PC-9 (cell line): ENCODE measurements around the gene WDR27. TPM values are rescaled to one million over a fixed set of nuclear protein-coding genes. Genes with fewer than 3 reads are reported as not detected.

Source experiments
- BruUV-seq: library from RNA; stranded (reverse); fragments of 400-500 nt; replicated peaks from 2 replicates; lab custom pipeline; 2021; lab: Mats Ljungman, UMichigan
- CTCF ChIA-PET: fragments of 300-600 bp; sonication (Branson Sonifier 250); formaldehyde crosslinking; loops from one replicate; lab custom pipeline; 2022; ENCODE audit warnings: antibody characterized with exemption; lab: Charles Lee
- POLR2A ChIA-PET: fragments of 300-600 bp; sonication (Branson Sonifier 250); formaldehyde crosslinking; loops from one replicate; lab custom pipeline; 2022; ENCODE audit warnings: antibody characterized with exemption; ENCODE audit not compliant: unreplicated experiment; lab: Charles Lee
- DNase-seq, 2 experiments: peaks; one replicate each; pipeline versions ENCODE4 v3.0.0 to v3.0.0-alpha.2; 2015 to 2022; ENCODE audit warnings: mixed read lengths in 1 of 2
- H2AFZ ChIP-seq: fragments of 200-600 bp; sonication (generic); 2 replicates; pipeline ENCODE4 v1.8.1; 2017; ENCODE audit warnings: antibody characterized with exemption
- H3F3A ChIP-seq: fragments of 200-600 bp; sonication (generic); 2 replicates; pipeline ENCODE4 v1.8.1; 2017; ENCODE audit warnings: antibody characterized with exemption, mild to moderate bottlenecking, low read depth; ENCODE audit not compliant: insufficient read depth
- H3K27ac ChIP-seq: fragments of 200-600 bp; sonication (generic); 2 replicates; pipeline ENCODE4 v1.6.1; 2016; ENCODE audit warnings: mixed run types
- H3K27me3 ChIP-seq: fragments of 200-600 bp; sonication (generic); 2 replicates; pipeline ENCODE4 v1.6.1; 2016; ENCODE audit warnings: low read depth, mixed run types; ENCODE audit not compliant: insufficient read depth
- H3K36me3 ChIP-seq: fragments of 200-600 bp; sonication (generic); 2 replicates; pipeline ENCODE4 v1.6.1; 2016; ENCODE audit warnings: low read depth, mixed run types
- H3K4me1 ChIP-seq: fragments of 200-600 bp; sonication (generic); replicated peaks from 2 replicates; pipeline ENCODE4 v1.6.1; 2016; ENCODE audit warnings: mixed run types; ENCODE audit not compliant: insufficient read depth
- H3K4me2 ChIP-seq: fragments of 200-600 bp; sonication (generic); 2 replicates; pipeline ENCODE4 v1.6.1; 2017; ENCODE audit warnings: mixed run types
- H3K4me3 ChIP-seq: fragments of 200-600 bp; sonication (generic); 2 replicates; pipeline ENCODE4 v1.6.1; 2016; ENCODE audit warnings: mixed run types
- H3K79me2 ChIP-seq: fragments of 200-600 bp; sonication (generic); 2 replicates; pipeline ENCODE4 v1.6.1; 2017; ENCODE audit warnings: low read depth, mixed run types
- H3K9me2 ChIP-seq: fragments of 200-600 bp; sonication (generic); 2 replicates; pipeline ENCODE4 v1.8.1; 2017; ENCODE audit warnings: mild to moderate bottlenecking; ENCODE audit not compliant: insufficient read depth
- H3K9me3 ChIP-seq: fragments of 200-600 bp; sonication (generic); 2 replicates; pipeline ENCODE4 v1.8.1; 2016; ENCODE audit warnings: low read depth; ENCODE audit not compliant: insufficient read depth
- H4K20me1 ChIP-seq: fragments of 200-600 bp; sonication (generic); 2 replicates; pipeline ENCODE4 v1.8.1; 2017; ENCODE audit not compliant: insufficient read depth
- EZH2 ChIP-seq: fragments of 200-600 bp; sonication (generic); IDR thresholded peaks from 2 replicates; pipeline ENCODE4 v1.8.0; 2017; ENCODE audit warnings: antibody characterized with exemption, low read depth
- intact Hi-C: fragments of 100-400 bp; cut with micrococcal nuclease; formaldehyde crosslinking; loops from one replicate; pipeline ENCODE4 v1.10.0; 2022; ENCODE audit not compliant: unreplicated experiment
- total RNA-seq: library from RNA; stranded (reverse); gene quantifications from 2 replicates; pipeline ENCODE4 v1.2.3, GENCODE V29; 2021
- TF ChIP-seq, protein P1 (sequence below): fragments of 200-600 bp; sonication (generic); conservative IDR thresholded peaks from 2 replicates; pipeline ENCODE4 v1.6.1; 2017; ENCODE audit warnings: mixed run types, antibody characterized with exemption, mild to moderate bottlenecking, moderate library complexity

The WDR27 gene
- total RNA-seq, 1 experiment from 2014 or later: 54.2 TPM

DNA sequence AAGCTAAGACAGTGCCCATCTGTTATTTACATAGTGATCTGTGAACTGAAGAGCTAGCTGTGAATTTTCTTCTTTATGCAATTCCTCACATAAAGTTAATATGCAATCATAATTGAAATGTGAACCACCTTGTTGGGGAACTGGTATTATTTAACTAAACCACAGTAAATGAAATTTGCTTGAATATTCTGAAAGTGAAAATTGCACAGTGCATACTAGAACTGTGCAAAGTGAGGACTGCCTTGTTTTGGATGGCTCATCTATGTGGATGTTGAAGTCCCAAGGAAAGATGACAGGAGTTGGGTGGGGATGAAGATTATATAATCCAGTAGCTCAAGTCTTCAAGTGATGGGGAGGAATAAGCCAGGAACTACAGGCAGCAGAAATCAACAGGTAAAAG lies 28.1 kb upstream of the WDR27 start:
- CTCF ChIA-PET: no interaction called here
- H3K4me2 ChIP-seq: no peak overlapping the region
- H3K27ac ChIP-seq: no peak overlapping the region
- POLR2A ChIA-PET: interaction anchor here (0.6 kb wide), 1 partner anchor 136 kb away, joined by 3 read pairs; no protein-coding TSS in a partner anchor
- H3K27me3 ChIP-seq: no peaks in the 10 kb centered on the region; the same call in 1 of the 2 replicates
- H3K4me3 ChIP-seq: no peak overlapping the region
- no peaks in the 10 kb centered on the region for H3K9me3 ChIP-seq
- TF ChIP-seq EZH2: no peak
- TF ChIP-seq, protein P1, sequence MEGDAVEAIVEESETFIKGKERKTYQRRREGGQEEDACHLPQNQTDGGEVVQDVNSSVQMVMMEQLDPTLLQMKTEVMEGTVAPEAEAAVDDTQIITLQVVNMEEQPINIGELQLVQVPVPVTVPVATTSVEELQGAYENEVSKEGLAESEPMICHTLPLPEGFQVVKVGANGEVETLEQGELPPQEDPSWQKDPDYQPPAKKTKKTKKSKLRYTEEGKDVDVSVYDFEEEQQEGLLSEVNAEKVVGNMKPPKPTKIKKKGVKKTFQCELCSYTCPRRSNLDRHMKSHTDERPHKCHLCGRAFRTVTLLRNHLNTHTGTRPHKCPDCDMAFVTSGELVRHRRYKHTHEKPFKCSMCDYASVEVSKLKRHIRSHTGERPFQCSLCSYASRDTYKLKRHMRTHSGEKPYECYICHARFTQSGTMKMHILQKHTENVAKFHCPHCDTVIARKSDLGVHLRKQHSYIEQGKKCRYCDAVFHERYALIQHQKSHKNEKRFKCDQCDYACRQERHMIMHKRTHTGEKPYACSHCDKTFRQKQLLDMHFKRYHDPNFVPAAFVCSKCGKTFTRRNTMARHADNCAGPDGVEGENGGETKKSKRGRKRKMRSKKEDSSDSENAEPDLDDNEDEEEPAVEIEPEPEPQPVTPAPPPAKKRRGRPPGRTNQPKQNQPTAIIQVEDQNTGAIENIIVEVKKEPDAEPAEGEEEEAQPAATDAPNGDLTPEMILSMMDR: no peak
- H4K20me1 ChIP-seq: no peaks in the 10 kb centered on the region
- peaks cover 8% of the 10 kb centered on the region for H3K4me1 ChIP-seq
- no TSS peak for BruUV-seq
- intact Hi-C loops: no loop called here
- no peaks in the 10 kb centered on the region for H3K36me3 ChIP-seq
- H2AFZ ChIP-seq: no peak overlapping the region
- no peak for DNase-seq
- H3K79me2 ChIP-seq: no peaks in the 10 kb centered on the region
- no peaks in the 10 kb centered on the region for H3K9me2 ChIP-seq
- peaks cover 8% of the 10 kb centered on the region; the same call in 1 of the 2 replicates for H3F3A ChIP-seq

DNA sequence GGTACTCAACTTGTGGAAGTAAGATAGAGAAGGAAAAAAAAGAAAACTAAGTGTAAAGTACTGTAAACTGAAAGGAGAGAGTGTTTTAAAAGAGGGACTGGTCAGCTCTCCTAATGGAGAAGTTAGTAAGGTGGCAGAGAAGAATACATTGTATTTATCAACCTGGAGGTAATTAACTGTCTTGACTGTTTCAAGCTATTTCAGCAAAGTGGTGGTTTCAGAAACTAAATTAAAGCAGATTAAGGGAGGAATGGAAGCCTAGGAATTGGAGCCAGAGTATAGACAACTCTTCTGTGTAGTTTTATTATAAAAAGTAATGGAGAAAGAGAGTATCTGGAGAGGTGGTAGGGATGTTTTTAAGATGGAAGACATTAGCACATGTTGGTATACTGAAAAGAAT lies 25.1 kb upstream of the WDR27 start:
- BruUV-seq: no TSS peak
- Histone ChIP-seq H3K79me2 (peaks cover 13% of the 10 kb centered on the region), H3F3A (peaks cover 25% of the 10 kb centered on the region; the same call in 1 of the 2 replicates), H2AFZ (no peak overlapping the region), H3K27ac (no peak overlapping the region), H3K4me3 (no peak overlapping the region), H3K27me3 (no peaks in the 10 kb centered on the region), H3K4me2 (no peak overlapping the region), H3K36me3 (no peaks in the 10 kb centered on the region), H3K9me3 (no peaks in the 10 kb centered on the region), H3K4me1 (peaks cover 17% of the 10 kb centered on the region), H4K20me1 (0 out of 2 replicates have a peak, but pooled peaks cover 4% of the 10 kb centered on the region), H3K9me2 (no peaks in the 10 kb centered on the region)
- intact Hi-C loops: no loop called here
- ChIA-PET POLR2A (no interaction called here), CTCF (no interaction called here)
- TF ChIP-seq, protein P1: no peak
- no peak for DNase-seq

DNA sequence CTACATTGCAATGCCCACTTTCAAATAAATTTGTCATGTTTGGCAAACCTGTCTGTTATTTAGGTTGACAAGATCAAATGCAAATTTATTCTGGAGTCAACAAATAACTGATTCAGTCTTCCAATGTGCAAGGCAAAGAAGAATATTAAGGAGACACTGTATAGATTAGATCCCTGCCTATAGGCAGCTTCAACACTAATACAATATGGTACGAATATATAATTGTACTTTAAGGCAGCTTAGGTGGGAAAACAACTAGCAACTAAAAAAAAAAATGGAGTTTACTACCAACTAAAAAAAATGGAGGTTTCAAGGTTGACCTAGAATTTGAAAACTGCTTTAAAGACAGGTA lies 24.2 kb upstream of the WDR27 start:
- CTCF ChIA-PET: no interaction called here

More for the DNA sequence above, 24.2 kb upstream of the WDR27 start:
- Histone ChIP-seq H3K79me2 (peaks cover 23% of the 10 kb centered on the region), H3K27me3 (no peaks in the 10 kb centered on the region), H3K4me1 (peaks cover 26% of the 10 kb centered on the region), H2AFZ (no peak overlapping the region), H3F3A (peaks cover 25% of the 10 kb centered on the region; the same call in 1 of the 2 replicates), H3K9me3 (no peaks in the 10 kb centered on the region), H3K4me3 (no peak overlapping the region), H3K36me3 (no peaks in the 10 kb centered on the region), H4K20me1 (peaks cover 7% of the 10 kb centered on the region; the same call in 1 of the 2 replicates), H3K27ac (no peak overlapping the region), H3K4me2 (peak overlapping the region; percentile 87; the same call in 1 of the 2 replicates), H3K9me2 (no peaks in the 10 kb centered on the region)
- POLR2A ChIA-PET: no interaction called here
- DNase-seq: no peak
- intact Hi-C loops: no loop called here
- TF ChIP-seq, protein P1: no peak
- TF ChIP-seq EZH2: no peak
- no TSS peak for BruUV-seq
